Measurements from ENCODE around the gene DUSP16. TPM values are rescaled to one million over a fixed set of nuclear protein-coding genes. Genes with fewer than 3 reads are reported as not detected.

The DUSP16 gene
- total RNA-seq, 1 experiment from 2014 or later = 10.6 TPM

DNA sequence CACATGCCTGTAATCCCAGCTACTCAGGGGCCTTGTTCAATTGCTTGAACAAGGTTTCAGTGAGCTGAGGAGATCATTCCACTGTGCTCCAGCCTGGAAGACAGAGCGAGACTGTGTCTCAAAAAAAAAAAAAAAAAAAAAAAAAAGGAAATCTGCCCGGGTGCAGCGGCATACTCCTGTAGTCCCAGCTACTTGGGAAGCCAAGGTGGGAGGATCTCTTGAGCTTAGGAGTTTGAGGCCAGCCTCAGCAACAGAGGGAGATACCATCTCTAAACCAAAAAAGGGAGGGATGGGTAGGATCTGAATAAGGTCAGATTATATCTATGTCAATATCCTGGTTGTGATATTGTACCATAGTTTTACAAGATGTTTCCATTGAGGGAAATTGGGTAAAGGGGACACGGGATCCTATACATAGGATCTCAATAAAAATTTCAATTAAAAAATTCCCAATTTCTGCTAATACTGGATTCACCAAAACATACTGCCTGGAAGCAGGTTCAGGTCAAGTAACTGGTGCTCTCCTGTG is 129.4 kb downstream of the DUSP16 start:
- Histone ChIP-seq H3K4me1 (ENCODE audit: insufficient read depth, low read length, poor library complexity, severe bottlenecking) (peaks cover 25% of the 10 kb centered on the region), H3K4me3 (ENCODE audit: low read depth, low read length, poor library complexity, severe bottlenecking) (no peak overlapping the region), H3K27me3 (replicated peaks; ENCODE audit: insufficient read depth, low read depth, low read length, poor library complexity) (no peaks in the 10 kb centered on the region), H3K9me3 (ENCODE audit: low read depth, low read length, poor library complexity, severe bottlenecking) (peaks cover 3% of the 10 kb centered on the region), H3K36me3 (ENCODE audit: insufficient read depth, low read length, poor library complexity, severe bottlenecking) (no peaks in the 10 kb centered on the region), H3K27ac (ENCODE audit: low read depth, low read length, poor library complexity, severe bottlenecking) (no peak overlapping the region)
- BruUV-seq (replicated peaks) = no TSS peak
- POLR2A ChIA-PET (ENCODE audit: low non-redundant PET) = no interaction called here
- CTCF ChIA-PET = no interaction called here
- no peak for DNase-seq (ENCODE audit: low spot score)
- intact Hi-C loops (cut with micrococcal nuclease; ENCODE audit: unreplicated experiment) = no loop called here
- TF ChIP-seq EZH2 (IDR thresholded peaks at IDR 0.05; ENCODE audit: borderline replicate concordance, low read depth, low read length, poor library complexity, severe bottlenecking) = no peak

DNA sequence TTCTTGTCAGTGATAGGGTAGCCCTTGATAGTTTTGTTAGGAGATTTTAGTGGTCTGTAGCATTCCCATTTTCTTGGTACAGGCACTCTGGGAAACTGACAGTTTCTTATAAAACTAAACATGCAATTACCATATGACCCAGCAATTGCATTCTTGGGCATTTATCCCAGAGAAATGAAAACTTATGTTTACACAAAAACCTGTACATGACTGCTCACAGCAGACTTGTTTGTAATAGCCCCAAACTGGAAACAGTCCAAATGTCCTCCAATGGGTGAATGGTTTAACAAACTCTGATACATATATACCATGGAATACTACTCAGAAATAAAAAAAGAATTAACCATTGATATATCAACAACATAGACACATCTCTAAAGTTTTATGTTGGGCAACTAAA is 130.3 kb downstream of the DUSP16 start:
- TF ChIP-seq EZH2 (IDR thresholded peaks at IDR 0.05; ENCODE audit: borderline replicate concordance, low read depth, low read length, poor library complexity, severe bottlenecking) = no peak
- TF ChIP-seq, protein P1, sequence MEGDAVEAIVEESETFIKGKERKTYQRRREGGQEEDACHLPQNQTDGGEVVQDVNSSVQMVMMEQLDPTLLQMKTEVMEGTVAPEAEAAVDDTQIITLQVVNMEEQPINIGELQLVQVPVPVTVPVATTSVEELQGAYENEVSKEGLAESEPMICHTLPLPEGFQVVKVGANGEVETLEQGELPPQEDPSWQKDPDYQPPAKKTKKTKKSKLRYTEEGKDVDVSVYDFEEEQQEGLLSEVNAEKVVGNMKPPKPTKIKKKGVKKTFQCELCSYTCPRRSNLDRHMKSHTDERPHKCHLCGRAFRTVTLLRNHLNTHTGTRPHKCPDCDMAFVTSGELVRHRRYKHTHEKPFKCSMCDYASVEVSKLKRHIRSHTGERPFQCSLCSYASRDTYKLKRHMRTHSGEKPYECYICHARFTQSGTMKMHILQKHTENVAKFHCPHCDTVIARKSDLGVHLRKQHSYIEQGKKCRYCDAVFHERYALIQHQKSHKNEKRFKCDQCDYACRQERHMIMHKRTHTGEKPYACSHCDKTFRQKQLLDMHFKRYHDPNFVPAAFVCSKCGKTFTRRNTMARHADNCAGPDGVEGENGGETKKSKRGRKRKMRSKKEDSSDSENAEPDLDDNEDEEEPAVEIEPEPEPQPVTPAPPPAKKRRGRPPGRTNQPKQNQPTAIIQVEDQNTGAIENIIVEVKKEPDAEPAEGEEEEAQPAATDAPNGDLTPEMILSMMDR (conservative IDR thresholded peaks at IDR 0.05; ENCODE audit: low read depth, low read length) = no peak
- intact Hi-C loops (cut with micrococcal nuclease; ENCODE audit: unreplicated experiment) = no loop called here
- H3K27me3 ChIP-seq (replicated peaks; ENCODE audit: insufficient read depth, low read depth, low read length, poor library complexity) = no peaks in the 10 kb centered on the region
- H3K36me3 ChIP-seq (ENCODE audit: insufficient read depth, low read length, poor library complexity, severe bottlenecking) = no peaks in the 10 kb centered on the region
- H3K9me3 ChIP-seq (ENCODE audit: low read depth, low read length, poor library complexity, severe bottlenecking) = peaks cover 2% of the 10 kb centered on the region
- H3K4me1 ChIP-seq (ENCODE audit: insufficient read depth, low read length, poor library complexity, severe bottlenecking) = peaks cover 25% of the 10 kb centered on the region
- DNase-seq (ENCODE audit: low spot score) = no peak
- H3K27ac ChIP-seq (ENCODE audit: low read depth, low read length, poor library complexity, severe bottlenecking) = no peak overlapping the region
- no TSS peak for BruUV-seq (replicated peaks)
- H3K4me3 ChIP-seq (ENCODE audit: low read depth, low read length, poor library complexity, severe bottlenecking) = no peak overlapping the region
- ChIA-PET CTCF (no interaction called here), POLR2A (ENCODE audit: low non-redundant PET) (no interaction called here)

DNA sequence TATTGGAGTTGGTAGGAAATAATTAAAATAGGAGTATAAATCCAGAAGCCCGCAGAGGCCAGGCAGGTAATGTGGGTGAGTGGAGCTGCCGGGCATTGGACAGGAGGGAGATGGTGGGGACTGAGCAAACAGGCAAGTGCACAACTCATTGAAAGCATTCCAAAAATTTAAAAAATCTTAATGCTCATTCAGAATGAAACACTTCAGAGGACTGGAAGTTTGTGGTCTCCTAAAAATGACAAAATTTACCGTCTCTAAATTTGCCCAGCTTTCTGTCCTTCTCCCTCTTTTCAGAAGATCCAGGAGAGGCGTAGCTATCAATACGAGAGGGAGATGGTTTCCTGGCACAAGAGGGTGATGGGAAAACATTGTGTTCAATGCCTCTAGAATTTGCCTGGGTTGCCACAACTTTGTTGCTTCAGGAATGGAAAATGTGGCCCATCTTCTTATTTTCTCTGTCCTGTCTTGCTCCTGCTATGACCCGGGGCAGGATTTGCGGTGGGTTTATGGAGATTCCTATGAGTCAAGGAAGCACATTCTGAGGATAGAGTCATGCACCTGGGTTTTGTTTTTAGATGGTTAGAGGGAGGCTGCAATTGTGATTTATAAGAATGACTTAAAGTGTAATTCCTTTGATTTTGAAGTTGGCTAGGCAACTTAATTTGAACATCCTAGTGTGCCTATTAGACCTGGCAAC is 133.6 kb downstream of the DUSP16 start:
- no peaks in the 10 kb centered on the region for H3K27me3 ChIP-seq (replicated peaks; ENCODE audit: insufficient read depth, low read depth, low read length, poor library complexity)
- peaks cover 5% of the 10 kb centered on the region for H3K9me3 ChIP-seq (ENCODE audit: low read depth, low read length, poor library complexity, severe bottlenecking)
- BruUV-seq (replicated peaks) = no TSS peak
- intact Hi-C loops (cut with micrococcal nuclease; ENCODE audit: unreplicated experiment) = no loop called here
- no peaks in the 10 kb centered on the region for H3K36me3 ChIP-seq (ENCODE audit: insufficient read depth, low read length, poor library complexity, severe bottlenecking)
- no peak for DNase-seq (ENCODE audit: low spot score)
- H3K27ac ChIP-seq (ENCODE audit: low read depth, low read length, poor library complexity, severe bottlenecking) = no peak overlapping the region
- no peak for TF ChIP-seq EZH2 (IDR thresholded peaks at IDR 0.05; ENCODE audit: borderline replicate concordance, low read depth, low read length, poor library complexity, severe bottlenecking)
- TF ChIP-seq, protein P1 (conservative IDR thresholded peaks at IDR 0.05; ENCODE audit: low read depth, low read length) = no peak
- peaks cover 9% of the 10 kb centered on the region for H3K4me1 ChIP-seq (ENCODE audit: insufficient read depth, low read length, poor library complexity, severe bottlenecking)
- CTCF ChIA-PET = no interaction called here
- POLR2A ChIA-PET (ENCODE audit: low non-redundant PET) = no interaction called here
- no peak overlapping the region for H3K4me3 ChIP-seq (ENCODE audit: low read depth, low read length, poor library complexity, severe bottlenecking)

DNA sequence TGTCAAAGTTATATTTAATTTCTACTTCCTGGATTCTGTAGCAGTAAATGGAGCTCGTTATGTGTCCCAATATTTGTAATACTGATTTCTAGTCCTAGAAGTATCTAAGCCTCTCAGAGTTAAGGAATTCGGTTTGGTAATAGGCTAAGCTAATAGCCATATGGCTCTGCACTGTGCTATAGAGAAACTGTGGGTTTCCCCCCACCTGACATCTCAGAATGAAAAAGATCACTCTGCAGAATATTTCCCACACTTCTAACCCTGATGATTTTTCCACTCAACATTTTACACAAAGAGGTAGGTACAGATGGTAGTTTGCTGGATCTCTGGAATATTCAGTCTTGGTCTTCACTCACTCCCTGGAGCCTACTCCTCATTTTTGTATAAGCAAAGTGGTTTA is 134.6 kb downstream of the DUSP16 start:
- no peak for DNase-seq (ENCODE audit: low spot score)
- Histone ChIP-seq H3K9me3 (ENCODE audit: low read depth, low read length, poor library complexity, severe bottlenecking) (peaks cover 15% of the 10 kb centered on the region), H3K4me1 (ENCODE audit: insufficient read depth, low read length, poor library complexity, severe bottlenecking) (peaks cover 9% of the 10 kb centered on the region), H3K36me3 (ENCODE audit: insufficient read depth, low read length, poor library complexity, severe bottlenecking) (no peaks in the 10 kb centered on the region), H3K27ac (ENCODE audit: low read depth, low read length, poor library complexity, severe bottlenecking) (no peak overlapping the region), H3K27me3 (replicated peaks; ENCODE audit: insufficient read depth, low read depth, low read length, poor library complexity) (no peaks in the 10 kb centered on the region), H3K4me3 (ENCODE audit: low read depth, low read length, poor library complexity, severe bottlenecking) (no peak overlapping the region)
- CTCF ChIA-PET = no interaction called here
- intact Hi-C loops (cut with micrococcal nuclease; ENCODE audit: unreplicated experiment) = no loop called here
- no peak for TF ChIP-seq EZH2 (IDR thresholded peaks at IDR 0.05; ENCODE audit: borderline replicate concordance, low read depth, low read length, poor library complexity, severe bottlenecking)
- TF ChIP-seq, protein P1 (conservative IDR thresholded peaks at IDR 0.05; ENCODE audit: low read depth, low read length) = no peak
- BruUV-seq (replicated peaks) = no TSS peak
- POLR2A ChIA-PET (ENCODE audit: low non-redundant PET) = no interaction called here
